Measurements from ENCODE around the gene AGBL5.
A peak's percentile ranks its signal among the peaks of the same experiment; 100 is the strongest.

AGBL5 gene, protein sequence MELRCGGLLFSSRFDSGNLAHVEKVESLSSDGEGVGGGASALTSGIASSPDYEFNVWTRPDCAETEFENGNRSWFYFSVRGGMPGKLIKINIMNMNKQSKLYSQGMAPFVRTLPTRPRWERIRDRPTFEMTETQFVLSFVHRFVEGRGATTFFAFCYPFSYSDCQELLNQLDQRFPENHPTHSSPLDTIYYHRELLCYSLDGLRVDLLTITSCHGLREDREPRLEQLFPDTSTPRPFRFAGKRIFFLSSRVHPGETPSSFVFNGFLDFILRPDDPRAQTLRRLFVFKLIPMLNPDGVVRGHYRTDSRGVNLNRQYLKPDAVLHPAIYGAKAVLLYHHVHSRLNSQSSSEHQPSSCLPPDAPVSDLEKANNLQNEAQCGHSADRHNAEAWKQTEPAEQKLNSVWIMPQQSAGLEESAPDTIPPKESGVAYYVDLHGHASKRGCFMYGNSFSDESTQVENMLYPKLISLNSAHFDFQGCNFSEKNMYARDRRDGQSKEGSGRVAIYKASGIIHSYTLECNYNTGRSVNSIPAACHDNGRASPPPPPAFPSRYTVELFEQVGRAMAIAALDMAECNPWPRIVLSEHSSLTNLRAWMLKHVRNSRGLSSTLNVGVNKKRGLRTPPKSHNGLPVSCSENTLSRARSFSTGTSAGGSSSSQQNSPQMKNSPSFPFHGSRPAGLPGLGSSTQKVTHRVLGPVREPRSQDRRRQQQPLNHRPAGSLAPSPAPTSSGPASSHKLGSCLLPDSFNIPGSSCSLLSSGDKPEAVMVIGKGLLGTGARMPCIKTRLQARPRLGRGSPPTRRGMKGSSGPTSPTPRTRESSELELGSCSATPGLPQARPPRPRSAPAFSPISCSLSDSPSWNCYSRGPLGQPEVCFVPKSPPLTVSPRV

GRCh38 chr2:27050996-27051901 lies at the start of gene AGBL5:
Gene AGBL5 (plus strand): TSS chr2:27051668. CDS start chr2:27052959, 1,291 bp downstream.
- ATAC-seq (peak; percentile 76), DNase-seq (peak; percentile 95)
- Mint-ChIP-seq H3K27me3 (peaks cover 8% of the 10 kb centered on the region), H3K4me1 (peaks cover 29% of the 10 kb centered on the region), H3K27ac (peak within 1 kb of the TSS; percentile 100), H3K36me3 (ENCODE audit: low read depth) (peaks cover 26% of the 10 kb centered on the region), H3K9me3 (peaks cover 7% of the 10 kb centered on the region), H3K4me3 (peak within 1 kb of the TSS; percentile 93)

DNA sequence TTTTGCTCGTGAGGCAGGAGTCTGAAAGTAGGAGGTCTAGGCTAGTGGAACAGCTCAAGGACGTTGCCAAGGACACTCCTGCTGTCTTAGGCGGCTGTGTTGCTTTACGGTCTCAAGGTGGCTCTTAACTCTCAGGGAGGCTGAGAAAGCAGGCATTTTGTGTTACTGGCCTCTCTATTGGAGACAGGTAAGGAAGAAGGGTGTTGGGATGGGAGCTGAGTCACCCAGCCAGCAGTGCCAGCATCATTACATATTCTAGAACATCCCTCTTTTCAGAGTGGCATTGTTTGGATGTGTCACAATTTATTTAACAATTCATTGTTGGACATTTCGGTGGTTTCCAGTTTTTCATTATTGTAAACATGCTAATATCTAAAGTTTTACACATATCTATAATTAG lies 49.5 kb upstream of the AGBL5 start:
- H3K27me3 Mint-ChIP-seq = peaks cover 7% of the 10 kb centered on the region
- no peaks in the 10 kb centered on the region for H3K9me3 Mint-ChIP-seq
- no peaks in the 10 kb centered on the region for H3K4me1 Mint-ChIP-seq
- no peak overlapping the region for H3K4me3 Mint-ChIP-seq
- ATAC-seq (no peak), DNase-seq (no peak)
- H3K27ac Mint-ChIP-seq = no peak overlapping the region
- H3K36me3 Mint-ChIP-seq (ENCODE audit: low read depth) = no peaks in the 10 kb centered on the region

DNA sequence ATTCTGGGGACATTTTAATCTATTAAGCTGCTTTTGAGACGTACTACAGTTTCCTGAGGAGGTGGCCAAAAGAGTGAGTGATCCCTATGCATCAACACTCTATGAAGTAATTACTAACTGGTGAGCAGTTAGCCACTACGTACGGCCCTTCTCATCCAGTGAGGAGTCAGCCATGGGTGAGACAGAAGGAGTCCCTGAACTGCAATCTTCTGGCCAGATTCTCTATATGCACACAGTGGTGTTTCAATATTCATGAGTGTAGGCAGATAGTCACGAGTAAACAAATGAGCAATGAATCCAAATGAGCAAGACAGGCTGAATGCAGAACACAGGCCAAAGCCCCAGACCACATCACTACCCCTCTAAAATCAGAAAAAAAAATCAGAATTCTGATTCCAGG lies 48.5 kb upstream of the AGBL5 start:
- no peak for DNase-seq
- H3K27me3 Mint-ChIP-seq = peaks cover 7% of the 10 kb centered on the region
- no peaks in the 10 kb centered on the region for H3K36me3 Mint-ChIP-seq (ENCODE audit: low read depth)
- no peaks in the 10 kb centered on the region for H3K4me1 Mint-ChIP-seq
- ATAC-seq = no peak
- no peak overlapping the region for H3K27ac Mint-ChIP-seq
- no peak overlapping the region for H3K4me3 Mint-ChIP-seq
- no peaks in the 10 kb centered on the region for H3K9me3 Mint-ChIP-seq

GRCh38 chr2:27003857-27004256 lies 47.6 kb upstream of the AGBL5 start:
- H3K27ac Mint-ChIP-seq = no peak overlapping the region
- no peaks in the 10 kb centered on the region for H3K36me3 Mint-ChIP-seq (ENCODE audit: low read depth)
- ATAC-seq = no peak
- no peak for DNase-seq
- H3K4me1 Mint-ChIP-seq = no peaks in the 10 kb centered on the region
- H3K9me3 Mint-ChIP-seq = no peaks in the 10 kb centered on the region
- no peak overlapping the region for H3K4me3 Mint-ChIP-seq
- H3K27me3 Mint-ChIP-seq = peaks cover 5% of the 10 kb centered on the region

DNA sequence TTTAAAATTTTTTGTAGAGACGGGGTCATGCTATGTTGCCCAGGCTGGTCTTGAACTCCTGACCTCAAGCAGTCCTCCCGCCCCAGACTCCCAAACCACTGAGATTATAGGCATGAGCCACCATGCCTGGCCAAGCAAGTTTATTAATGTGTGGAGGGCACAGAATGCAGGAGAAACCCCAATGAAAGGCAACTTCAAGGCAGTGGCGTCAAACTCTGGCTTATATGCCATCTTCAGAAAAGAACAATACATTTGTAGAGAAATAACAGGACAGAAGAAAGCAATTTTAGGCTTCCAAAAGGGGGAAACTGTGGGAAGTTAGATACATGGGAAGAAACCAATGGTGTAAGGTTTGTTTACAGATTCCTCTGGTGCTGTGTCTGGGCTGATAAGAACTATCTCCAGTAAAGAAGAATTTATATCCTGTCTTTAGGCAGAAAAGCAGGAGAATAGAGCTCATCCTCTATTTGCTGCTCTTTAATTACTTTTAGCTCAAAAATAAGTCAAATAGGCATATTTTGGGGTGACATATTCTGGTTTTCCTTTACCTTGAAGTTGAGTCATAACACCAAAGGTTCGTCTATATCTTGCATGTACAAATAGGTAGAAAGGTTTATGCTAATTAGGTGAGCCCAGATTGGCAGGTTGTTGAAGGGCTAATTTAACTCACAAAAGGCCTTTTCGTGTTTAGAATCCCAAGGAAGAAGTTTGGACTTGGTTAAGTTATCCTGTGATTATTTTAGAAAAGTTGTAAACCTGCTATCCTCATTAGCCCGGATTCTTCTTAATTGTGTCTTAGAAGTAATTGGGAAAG lies 44.7 kb upstream of the AGBL5 start:
- ATAC-seq (no peak), DNase-seq (no peak)
- no peaks in the 10 kb centered on the region for H3K36me3 Mint-ChIP-seq (ENCODE audit: low read depth)
- no peaks in the 10 kb centered on the region for H3K4me1 Mint-ChIP-seq
- H3K27me3 Mint-ChIP-seq = peaks cover 9% of the 10 kb centered on the region
- H3K4me3 Mint-ChIP-seq = no peak overlapping the region
- no peak overlapping the region for H3K27ac Mint-ChIP-seq
- no peaks in the 10 kb centered on the region for H3K9me3 Mint-ChIP-seq

- Mint-ChIP-seq H3K27me3 (peaks cover 9% of the 10 kb centered on the region), H3K4me3 (no peak overlapping the region), H3K27ac (no peak overlapping the region), H3K9me3 (no peaks in the 10 kb centered on the region), H3K36me3 (ENCODE audit: low read depth) (no peaks in the 10 kb centered on the region), H3K4me1 (no peaks in the 10 kb centered on the region)
- no peak for ATAC-seq
- no peak for DNase-seq
Measured at GRCh38 chr2:27007416-27008374, 43.8 kb upstream of the AGBL5 start.

GRCh38 chr2:27008678-27009077 lies 42.8 kb upstream of the AGBL5 start:
- Mint-ChIP-seq H3K36me3 (ENCODE audit: low read depth) (no peaks in the 10 kb centered on the region), H3K27me3 (peaks cover 7% of the 10 kb centered on the region), H3K4me1 (no peaks in the 10 kb centered on the region), H3K9me3 (no peaks in the 10 kb centered on the region), H3K27ac (no peak overlapping the region), H3K4me3 (no peak overlapping the region)
- no peak for DNase-seq
- no peak for ATAC-seq

GRCh38 chr2:27009083-27009482 lies 42.4 kb upstream of the AGBL5 start:
- H3K4me1 Mint-ChIP-seq = no peaks in the 10 kb centered on the region
- no peaks in the 10 kb centered on the region for H3K9me3 Mint-ChIP-seq
- no peak for ATAC-seq
- peaks cover 7% of the 10 kb centered on the region for H3K27me3 Mint-ChIP-seq
- H3K27ac Mint-ChIP-seq = no peak overlapping the region
- H3K4me3 Mint-ChIP-seq = no peak overlapping the region
- H3K36me3 Mint-ChIP-seq (ENCODE audit: low read depth) = no peaks in the 10 kb centered on the region
- no peak for DNase-seq

GRCh38 chr2:27009716-27010115 lies 41.8 kb upstream of the AGBL5 start:
- ATAC-seq (no peak), DNase-seq (no peak)
- no peaks in the 10 kb centered on the region for H3K36me3 Mint-ChIP-seq (ENCODE audit: low read depth)
- H3K4me1 Mint-ChIP-seq = no peaks in the 10 kb centered on the region
- no peaks in the 10 kb centered on the region for H3K9me3 Mint-ChIP-seq
- H3K27me3 Mint-ChIP-seq = peaks cover 7% of the 10 kb centered on the region
- H3K27ac Mint-ChIP-seq = no peak overlapping the region
- H3K4me3 Mint-ChIP-seq = no peak overlapping the region

DNA sequence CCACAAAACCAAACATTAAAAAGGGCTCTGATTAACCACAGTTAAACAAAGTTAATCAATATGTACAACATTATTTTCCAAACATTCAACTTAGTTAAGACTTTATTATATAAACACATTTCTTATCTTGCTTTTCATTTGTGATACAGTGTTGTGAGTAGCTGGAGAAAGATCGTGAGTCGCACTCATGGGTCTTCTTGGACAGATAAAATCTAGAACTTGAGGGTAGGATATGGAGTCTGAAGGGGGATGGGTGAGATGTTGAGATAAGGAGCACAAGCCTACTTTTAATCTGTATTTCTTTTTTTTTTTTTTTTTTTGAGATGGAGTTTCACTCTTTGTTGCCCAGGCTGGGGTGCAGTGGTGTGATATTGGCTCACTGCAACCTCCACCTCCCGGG lies 41.3 kb upstream of the AGBL5 start:
- Mint-ChIP-seq H3K36me3 (ENCODE audit: low read depth) (no peaks in the 10 kb centered on the region), H3K27me3 (peaks cover 7% of the 10 kb centered on the region), H3K4me3 (no peak overlapping the region), H3K27ac (no peak overlapping the region), H3K9me3 (no peaks in the 10 kb centered on the region), H3K4me1 (no peaks in the 10 kb centered on the region)
- ATAC-seq (no peak), DNase-seq (no peak)

GRCh38 chr2:27013738-27014137 lies 37.7 kb upstream of the AGBL5 start:
- no peak overlapping the region for H3K27ac Mint-ChIP-seq
- no peaks in the 10 kb centered on the region for H3K9me3 Mint-ChIP-seq
- DNase-seq (no peak), ATAC-seq (no peak)
- H3K4me3 Mint-ChIP-seq = no peak overlapping the region
- no peaks in the 10 kb centered on the region for H3K4me1 Mint-ChIP-seq
- peaks cover 7% of the 10 kb centered on the region for H3K27me3 Mint-ChIP-seq
- no peaks in the 10 kb centered on the region for H3K36me3 Mint-ChIP-seq (ENCODE audit: low read depth)

GRCh38 chr2:27014771-27015433 lies 36.6 kb upstream of the AGBL5 start:
- no peak overlapping the region for H3K4me3 Mint-ChIP-seq

More at GRCh38 chr2:27014771-27015433, 36.6 kb upstream of the AGBL5 start:
- DNase-seq (no peak), ATAC-seq (no peak)
- H3K36me3 Mint-ChIP-seq (ENCODE audit: low read depth) = no peaks in the 10 kb centered on the region
- H3K27ac Mint-ChIP-seq = no peak overlapping the region
- H3K9me3 Mint-ChIP-seq = no peaks in the 10 kb centered on the region
- peaks cover 4% of the 10 kb centered on the region for H3K27me3 Mint-ChIP-seq
- no peaks in the 10 kb centered on the region for H3K4me1 Mint-ChIP-seq
